Sigmoid colon (tissue), 4 donors: ENCODE measurements around the gene PSD.

Source experiments
- EP300 ChIP-seq, 4 donors: sonication (generic); formaldehyde crosslinking; IDR thresholded peaks; one replicate each; pipeline ENCODE4 v1.6.1; 2017; ENCODE audit warnings: antibody characterized with exemption in 4 of 4
- POLR2A ChIP-seq, 2 donors: fragments of 450-650 bp; IDR thresholded peaks; one replicate each; pipeline ENCODE4 v1.6.1; 2016; ENCODE audit warnings: antibody characterized with exemption in 2 of 2, mild to moderate bottlenecking in 2 of 2, moderate library complexity in 2 of 2
- POLR2AphosphoS5 ChIP-seq, 4 donors: sonication (generic); formaldehyde crosslinking; IDR thresholded peaks; one replicate each; pipeline ENCODE4 v1.6.1; 2017; ENCODE audit warnings: antibody characterized with exemption in 4 of 4
- TF ChIP-seq, protein P1 (sequence below), 4 experiments: fragments of 450-650 bp in 3 of 4; fragments of 200-600 bp in 1 of 4; IDR thresholded peaks; one replicate each; pipeline ENCODE4 v1.5.1; 2016 to 2019; ENCODE audit warnings: antibody characterized with exemption in 4 of 4, mild to moderate bottlenecking in 3 of 4, moderate library complexity in 2 of 4

DNA sequence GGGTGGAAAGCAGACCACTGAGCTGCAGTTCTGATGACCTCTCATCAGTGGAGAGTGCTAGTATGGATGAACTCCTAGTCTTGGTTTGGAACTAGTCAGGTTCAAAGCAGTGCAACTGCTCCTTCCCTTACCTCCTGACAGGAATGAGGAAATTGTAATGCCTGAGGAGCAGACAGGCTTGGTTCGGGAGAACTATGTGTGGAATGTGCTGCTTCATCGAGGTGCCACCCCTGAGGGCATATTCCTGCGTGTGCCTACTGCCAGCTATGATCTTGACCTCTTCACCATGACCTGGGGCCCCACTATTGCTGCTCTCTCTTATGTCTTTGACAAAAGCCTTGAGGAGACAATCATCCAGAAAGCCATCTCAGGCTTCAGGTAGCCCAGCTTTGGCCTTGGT, 50.5 kb downstream of the PSD start:
- no peak for TF ChIP-seq POLR2AphosphoS5 (IDR thresholded peaks at IDR 0.05)
- TF ChIP-seq, protein P1, sequence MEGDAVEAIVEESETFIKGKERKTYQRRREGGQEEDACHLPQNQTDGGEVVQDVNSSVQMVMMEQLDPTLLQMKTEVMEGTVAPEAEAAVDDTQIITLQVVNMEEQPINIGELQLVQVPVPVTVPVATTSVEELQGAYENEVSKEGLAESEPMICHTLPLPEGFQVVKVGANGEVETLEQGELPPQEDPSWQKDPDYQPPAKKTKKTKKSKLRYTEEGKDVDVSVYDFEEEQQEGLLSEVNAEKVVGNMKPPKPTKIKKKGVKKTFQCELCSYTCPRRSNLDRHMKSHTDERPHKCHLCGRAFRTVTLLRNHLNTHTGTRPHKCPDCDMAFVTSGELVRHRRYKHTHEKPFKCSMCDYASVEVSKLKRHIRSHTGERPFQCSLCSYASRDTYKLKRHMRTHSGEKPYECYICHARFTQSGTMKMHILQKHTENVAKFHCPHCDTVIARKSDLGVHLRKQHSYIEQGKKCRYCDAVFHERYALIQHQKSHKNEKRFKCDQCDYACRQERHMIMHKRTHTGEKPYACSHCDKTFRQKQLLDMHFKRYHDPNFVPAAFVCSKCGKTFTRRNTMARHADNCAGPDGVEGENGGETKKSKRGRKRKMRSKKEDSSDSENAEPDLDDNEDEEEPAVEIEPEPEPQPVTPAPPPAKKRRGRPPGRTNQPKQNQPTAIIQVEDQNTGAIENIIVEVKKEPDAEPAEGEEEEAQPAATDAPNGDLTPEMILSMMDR (IDR thresholded peaks at IDR 0.05) = no peak
- no peak for TF ChIP-seq POLR2A (IDR thresholded peaks at IDR 0.05)
- TF ChIP-seq EP300 (IDR thresholded peaks at IDR 0.05) = no peak
